Measurements from ENCODE around the gene CACNA1I.

CACNA1I gene

GRCh38 chr22:39598017-39598965 lies 27.7 kb downstream of the CACNA1I start:
- no peak for DNase-seq (ENCODE audit: low read depth)

GRCh38 chr22:39600491-39601179 lies 30.1 kb downstream of the CACNA1I start:
- DNase-seq (ENCODE audit: low read depth) = no peak

GRCh38 chr22:39601180-39601535 lies 30.6 kb downstream of the CACNA1I start:
- no peak for DNase-seq (ENCODE audit: low read depth)

GRCh38 chr22:39603345-39603744 lies 32.8 kb downstream of the CACNA1I start:
- DNase-seq (ENCODE audit: low read depth) = no peak

GRCh38 chr22:39610246-39610645 lies 39.7 kb downstream of the CACNA1I start:
- no peak for DNase-seq (ENCODE audit: low read depth)

- DNase-seq (ENCODE audit: low read depth) = no peak
These were observed 40.2 kb downstream of the CACNA1I start for GRCh38 chr22:39610766-39611165.

- DNase-seq (ENCODE audit: low read depth) = no peak
These were observed 40.8 kb downstream of the CACNA1I start for GRCh38 chr22:39611360-39611759.

- DNase-seq (ENCODE audit: low read depth) = no peak
These were observed 42.4 kb downstream of the CACNA1I start for GRCh38 chr22:39612811-39613548.

GRCh38 chr22:39613549-39613921 lies 43.0 kb downstream of the CACNA1I start:
- no peak for DNase-seq (ENCODE audit: low read depth)

GRCh38 chr22:39614442-39614841 lies 43.9 kb downstream of the CACNA1I start:
- DNase-seq (ENCODE audit: low read depth) = no peak

GRCh38 chr22:39616051-39616450 lies 45.5 kb downstream of the CACNA1I start:
- DNase-seq (ENCODE audit: low read depth) = no peak

- no peak for DNase-seq (ENCODE audit: low read depth)
These were observed 46.2 kb downstream of the CACNA1I start for GRCh38 chr22:39616781-39617180.

GRCh38 chr22:39617342-39617741 lies 46.8 kb downstream of the CACNA1I start:
- no peak for DNase-seq (ENCODE audit: low read depth)

GRCh38 chr22:39617970-39618757 lies 47.6 kb downstream of the CACNA1I start:
- no peak for DNase-seq (ENCODE audit: low read depth)

GRCh38 chr22:39618996-39619530 lies 48.5 kb downstream of the CACNA1I start:
- no peak for DNase-seq (ENCODE audit: low read depth)

GRCh38 chr22:39620924-39621690 lies 50.6 kb downstream of the CACNA1I start:
- no peak for DNase-seq (ENCODE audit: low read depth)

GRCh38 chr22:39621826-39622225 lies 51.3 kb downstream of the CACNA1I start:
- no peak for DNase-seq (ENCODE audit: low read depth)

- DNase-seq (ENCODE audit: low read depth) = no peak
These were observed 52.4 kb downstream of the CACNA1I start for GRCh38 chr22:39622881-39623367.

GRCh38 chr22:39623603-39624500 lies 53.3 kb downstream of the CACNA1I start:
- DNase-seq (ENCODE audit: low read depth) = no peak

- no peak for DNase-seq (ENCODE audit: low read depth)
These were observed 53.9 kb downstream of the CACNA1I start for GRCh38 chr22:39624501-39624821.
